ENCODE measurements around the gene GDF11.

The GDF11 gene

GRCh38 chr12:55707841-55708694, 34.9 kb upstream of the GDF11 start, which contains the start of gene ITGA7:
TSS of gene ITGA7 (minus strand) at chr12:55707904. CDS start at chr12:55707682, 222 bp downstream.
- DNase-seq, result no peak

GRCh38 chr12:55708695-55709233, 34.2 kb upstream of the GDF11 start:
- DNase-seq, result no peak

DNA sequence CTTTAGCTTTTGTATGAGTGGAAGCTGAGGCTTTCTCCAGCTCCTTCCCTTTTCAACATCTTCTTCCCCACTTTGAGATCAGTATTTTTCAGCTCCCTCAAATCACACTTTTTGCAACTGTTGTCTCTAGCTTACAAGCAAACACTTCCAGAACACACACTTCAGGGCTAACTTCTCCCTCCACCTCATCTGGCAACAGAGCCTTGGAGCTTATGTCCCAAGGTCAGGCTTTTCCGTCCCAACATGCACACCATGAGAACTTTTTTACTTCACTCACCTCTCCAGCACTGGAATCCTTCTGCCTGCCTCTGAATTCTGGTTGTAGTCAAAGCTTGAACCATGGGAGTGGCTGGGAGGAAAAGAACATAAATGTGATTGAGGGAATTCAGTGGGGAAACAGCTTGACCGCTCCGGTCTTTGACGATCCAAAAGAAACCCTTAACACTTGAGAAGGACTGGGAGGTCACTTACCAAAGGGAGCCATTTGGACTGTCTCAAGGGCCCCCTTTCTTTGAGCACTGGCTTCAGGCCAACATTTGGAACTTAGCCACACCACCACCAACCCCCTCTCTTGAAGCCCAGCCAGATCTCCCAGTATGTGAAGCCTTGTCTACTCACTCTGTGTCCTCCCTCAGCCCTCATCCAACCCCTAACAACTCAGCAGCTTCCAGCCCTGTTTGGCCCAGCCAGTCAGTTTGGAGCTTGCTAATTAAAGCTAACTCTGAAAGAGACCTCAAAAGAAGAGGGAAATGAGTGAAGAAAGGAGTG, 31.0 kb upstream of the GDF11 start:
- DNase-seq, result no peak

DNA sequence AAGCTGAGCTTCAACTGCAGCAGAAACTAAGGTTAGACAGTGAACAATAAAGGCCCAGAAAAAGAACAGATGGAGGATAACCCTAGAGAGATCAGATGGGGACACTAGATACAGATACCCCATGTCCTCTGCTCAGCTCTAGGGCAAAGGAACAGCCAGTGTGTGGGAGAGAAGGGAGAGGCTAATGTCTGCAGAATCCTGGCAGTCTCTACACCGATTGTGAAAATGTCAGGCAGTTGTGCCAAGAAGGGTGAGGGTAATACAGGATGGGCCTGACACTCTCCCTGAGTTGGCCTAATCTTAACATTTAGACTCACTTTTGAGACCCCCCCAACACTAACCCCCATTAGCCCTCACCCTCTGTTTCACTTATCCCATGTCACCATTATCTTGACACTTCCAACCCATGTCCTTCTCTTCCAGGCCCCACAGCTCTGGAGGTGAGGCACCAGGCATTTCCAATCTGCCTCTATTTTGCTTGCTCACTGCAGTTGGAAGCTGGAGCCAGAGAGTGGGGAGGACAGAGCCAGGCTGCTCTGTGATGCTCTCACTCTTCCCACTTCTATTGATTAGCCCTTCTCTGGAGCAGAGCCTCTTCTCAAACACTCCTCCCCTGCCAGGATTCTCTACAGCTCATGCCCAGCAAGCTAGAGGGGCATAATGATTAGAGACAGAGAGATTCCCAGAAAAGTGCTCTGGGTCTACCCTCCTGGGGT, 30.1 kb upstream of the GDF11 start:
- DNase-seq, result no peak

DNA sequence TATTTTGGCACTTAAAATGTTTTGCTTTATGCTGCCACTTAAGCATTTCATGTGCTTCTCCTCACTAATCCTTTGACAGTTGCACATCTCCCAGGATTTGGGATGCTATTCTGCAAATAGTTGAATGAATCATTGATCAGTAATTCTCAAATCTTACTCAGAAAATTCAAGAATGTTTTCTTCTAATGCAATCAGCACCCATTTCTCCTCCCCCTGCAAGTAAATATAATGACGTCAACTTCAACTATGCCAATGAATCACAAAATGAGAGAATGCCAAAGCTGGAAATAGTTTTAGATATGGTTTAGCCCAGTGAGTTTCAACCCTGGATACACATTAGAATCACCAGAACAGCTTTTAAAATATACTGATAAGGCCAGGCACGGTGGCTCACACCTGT, 29.2 kb upstream of the GDF11 start:
- DNase-seq, result no peak

- DNase-seq, result no peak
Measured at GRCh38 chr12:55715169-55715764, 27.7 kb upstream of the GDF11 start.

DNA sequence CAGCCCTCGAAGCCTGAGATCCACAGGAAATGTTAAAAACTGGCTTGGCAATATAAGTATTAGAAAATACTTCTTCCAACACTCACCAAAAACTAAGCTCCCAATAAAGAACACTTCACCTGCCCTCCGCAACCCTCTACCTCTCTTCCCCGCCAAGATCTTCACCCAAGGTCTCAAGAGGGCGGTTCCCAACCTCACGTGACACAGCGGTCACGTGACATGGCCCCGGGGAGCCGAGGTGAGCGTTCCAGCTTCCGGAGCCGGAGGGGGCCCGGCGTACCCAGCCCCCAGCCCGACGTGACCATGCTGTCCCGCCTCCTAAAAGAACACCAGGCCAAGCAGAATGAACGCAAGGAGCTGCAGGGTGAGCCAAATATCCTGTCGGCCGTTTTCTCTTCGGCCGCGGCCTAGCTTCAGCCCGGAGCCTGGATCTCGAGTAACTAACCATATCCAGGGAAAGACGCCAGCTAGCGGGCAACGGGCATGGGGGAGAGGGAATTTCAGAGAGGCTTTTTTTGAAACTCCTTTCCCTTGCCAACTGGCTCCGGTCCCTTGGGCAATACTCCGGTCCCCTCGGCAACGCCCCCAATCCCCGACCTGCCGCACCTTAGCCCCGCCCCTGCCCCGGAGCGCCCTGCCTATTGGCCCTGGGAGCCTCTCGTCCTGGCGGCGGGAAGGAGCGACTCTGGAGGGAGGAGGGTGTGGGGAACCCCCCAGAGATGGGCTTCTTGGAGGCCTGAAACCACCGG, 26.9 kb upstream of the GDF11 start, which contains the start of gene BLOC1S1:
BLOC1S1 (plus strand) TSS at position 214 of the 749 bp plus-strand sequence; CDS start at position 220, 6 bp downstream.
- peak; percentile 82 for DNase-seq

GRCh38 chr12:55716582-55716957, 26.4 kb upstream of the GDF11 start:
- DNase-seq, result no peak

DNA sequence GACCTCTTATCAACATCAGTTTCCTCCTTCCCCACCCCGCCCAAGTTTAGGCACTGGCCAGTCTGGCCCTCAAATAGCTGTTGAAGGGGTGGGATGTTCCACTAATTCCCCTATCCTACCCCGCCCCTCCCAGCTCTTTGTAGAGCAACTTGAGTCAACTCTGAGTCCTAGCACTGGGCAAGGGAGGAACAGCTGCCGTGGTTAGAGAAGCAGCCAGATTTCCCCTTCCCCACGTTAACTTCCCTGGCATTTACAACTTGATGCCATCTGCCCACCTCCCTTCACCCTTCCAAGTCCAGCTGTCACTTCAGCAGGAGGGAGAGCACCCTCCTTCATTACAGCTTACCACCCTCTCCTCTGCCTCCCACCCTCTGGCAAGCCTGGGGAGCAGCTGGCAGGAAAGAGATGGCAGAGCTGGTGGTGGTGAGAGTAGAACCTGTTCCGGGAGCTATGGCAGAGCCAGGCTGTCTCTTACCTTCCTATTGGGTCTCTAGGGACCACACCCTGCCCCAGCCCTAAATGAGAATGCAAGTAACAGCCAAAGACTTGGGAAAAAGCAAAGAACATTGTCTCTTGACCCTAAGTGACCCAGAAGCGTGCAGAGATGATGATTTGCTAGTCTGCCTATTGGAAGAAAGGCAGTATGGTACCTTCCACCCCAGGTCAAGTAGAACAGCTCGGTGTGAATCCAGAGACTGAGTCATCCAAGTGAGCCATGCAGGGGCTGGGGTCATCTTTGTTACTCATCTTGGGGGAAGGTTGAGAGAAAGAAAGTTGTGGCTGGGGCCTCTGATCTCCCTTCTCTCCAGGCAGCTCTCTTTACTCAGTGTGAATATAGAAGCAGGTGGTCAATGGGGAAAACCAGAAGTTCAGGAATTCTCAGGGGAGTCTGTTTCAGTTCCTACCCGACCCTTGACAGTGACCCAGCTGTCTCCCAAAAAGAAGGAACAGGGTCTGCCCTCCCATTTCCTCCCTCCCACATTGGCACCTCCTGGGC, 25.6 kb upstream of the GDF11 start:
- DNase-seq, result no peak

GRCh38 chr12:55718015-55718414, 24.9 kb upstream of the GDF11 start:
- no peak for DNase-seq

DNA sequence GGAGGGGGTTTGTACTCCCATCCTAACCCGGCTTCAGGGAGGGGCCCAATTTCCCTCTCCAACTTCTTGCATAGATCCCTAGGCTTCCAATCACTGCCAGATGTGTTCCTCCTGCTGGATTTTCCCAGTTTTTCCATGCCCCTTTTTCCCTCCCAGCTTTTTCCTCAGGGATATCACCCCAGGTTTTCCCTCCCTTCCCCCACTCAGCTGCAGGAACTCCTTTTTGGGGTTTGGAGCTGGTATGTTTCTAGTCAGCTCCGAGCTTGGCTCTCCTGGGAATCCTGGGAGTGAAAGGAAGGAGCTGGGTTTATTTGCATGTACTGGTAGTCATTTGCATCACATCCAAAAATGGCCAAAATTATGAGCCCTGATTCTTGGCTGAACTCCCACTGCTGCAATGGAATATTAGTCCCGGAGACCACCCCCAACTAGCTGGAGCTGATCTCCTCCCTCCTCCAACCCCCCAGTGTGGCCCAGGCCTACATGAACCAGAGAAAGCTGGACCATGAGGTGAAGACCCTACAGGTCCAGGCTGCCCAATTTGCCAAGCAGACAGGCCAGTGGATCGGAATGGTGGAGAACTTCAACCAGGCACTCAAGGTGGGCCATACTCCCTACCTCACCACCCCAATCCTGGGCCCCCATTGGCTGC, 24.2 kb upstream of the GDF11 start:
- no peak for DNase-seq

- DNase-seq, result no peak
Measured at GRCh38 chr12:55719371-55719770, 23.6 kb upstream of the GDF11 start.

DNA sequence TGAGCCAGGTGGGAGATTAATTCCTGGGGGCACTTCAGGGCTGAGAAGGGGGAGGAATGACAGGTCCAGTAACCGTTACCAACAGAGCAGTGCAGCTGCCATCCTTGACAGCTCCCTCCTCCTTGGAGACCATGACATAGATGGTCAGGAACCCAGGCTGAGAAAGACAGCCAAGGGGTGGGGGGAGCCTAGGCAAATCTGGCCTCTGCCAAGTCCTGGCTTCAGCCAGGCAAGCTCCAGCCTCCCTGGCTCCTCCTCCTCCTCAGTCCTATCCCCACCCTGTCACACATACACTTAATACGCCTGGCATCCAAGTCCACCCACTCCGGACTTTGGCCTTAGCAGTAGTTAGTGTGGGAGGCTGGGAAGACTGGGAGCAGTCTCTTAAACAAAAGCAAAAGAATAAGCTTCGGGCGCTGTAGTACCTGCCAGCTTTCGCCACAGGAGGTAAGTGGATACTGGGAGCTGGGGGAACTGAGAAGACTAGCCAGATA, 22.8 kb upstream of the GDF11 start, which contains the start of gene RDH5:
RDH5 (plus strand) TSS at position 323 of the 494 bp plus-strand sequence. CDS start 792 bp downstream, outside the sequence.
- no peak for DNase-seq

GRCh38 chr12:55720894-55721444, 22.0 kb upstream of the GDF11 start:
- no peak for DNase-seq

GRCh38 chr12:55721601-55722213, 21.2 kb upstream of the GDF11 start:
- DNase-seq, result no peak

DNA sequence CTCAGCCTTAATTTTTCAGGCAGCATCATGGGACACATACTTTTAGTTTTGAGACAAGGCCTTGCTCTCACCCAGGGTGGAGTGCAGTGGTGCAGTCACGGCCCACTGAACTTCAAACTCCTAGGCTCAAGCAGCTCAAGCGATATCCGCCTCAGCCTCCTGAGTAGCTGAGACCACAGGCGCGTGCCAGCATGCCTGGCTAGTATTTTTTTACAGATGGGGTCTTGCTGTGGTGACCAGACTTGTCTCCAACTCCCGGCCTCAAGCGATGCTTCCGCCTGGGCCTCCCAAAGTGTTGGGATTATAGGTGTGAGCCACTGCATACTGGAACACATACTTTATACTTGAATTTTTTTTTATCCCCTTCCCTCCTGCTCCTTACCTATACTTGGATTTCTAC, 20.0 kb upstream of the GDF11 start:
- no peak for DNase-seq

GRCh38 chr12:55723516-55724225, 19.3 kb upstream of the GDF11 start:
- DNase-seq, result no peak
